GM12801 (cell line): ENCODE measurements around the gene KCNJ8.

ENCODE experiments used
- CTCF ChIP-seq: IDR thresholded peaks from one replicate; pipeline ENCODE4 v1.5.1; 2011; ENCODE audit warnings: control low read depth; ENCODE audit not compliant: insufficient read length; ENCODE audit errors: extremely low read depth

KCNJ8 gene

GRCh38 chr12:21814327-21814726, 39.8 kb upstream of the KCNJ8 start:
- no peak for TF ChIP-seq CTCF

GRCh38 chr12:21813751-21814150, 39.2 kb upstream of the KCNJ8 start:
- no peak for TF ChIP-seq CTCF

- no peak for TF ChIP-seq CTCF
These were observed 38.6 kb upstream of the KCNJ8 start for GRCh38 chr12:21813125-21813524.

- no peak for TF ChIP-seq CTCF
These were observed 34.6 kb upstream of the KCNJ8 start for GRCh38 chr12:21809100-21809499.

- TF ChIP-seq CTCF = no peak
These were observed 31.7 kb upstream of the KCNJ8 start for GRCh38 chr12:21806255-21806654.

GRCh38 chr12:21801522-21802288, 27.2 kb upstream of the KCNJ8 start:
- TF ChIP-seq CTCF = no peak

GRCh38 chr12:21800011-21800410, 25.5 kb upstream of the KCNJ8 start:
- no peak for TF ChIP-seq CTCF

GRCh38 chr12:21797539-21797938, 23.0 kb upstream of the KCNJ8 start:
- TF ChIP-seq CTCF = no peak
